ENCODE measurements around the gene MICAL3. TPM values are rescaled to one million over a fixed set of nuclear protein-coding genes. Genes with fewer than 3 reads are reported as not detected.

MICAL3 gene
- total RNA-seq, 3 donors from 2014 or later: 33.9 to 39.6 (median 35.1) TPM

GRCh38 chr22:17874231-17874905, 150.0 kb downstream of the MICAL3 start:
- Mint-ChIP-seq H3K36me3 (ENCODE audit: insufficient read depth) (peaks cover 17% of the 10 kb centered on the region), H3K9me3 (no peaks in the 10 kb centered on the region), H3K4me1 (ENCODE audit: low read depth) (no peaks in the 10 kb centered on the region), H3K27me3 (ENCODE audit: low read depth) (no peaks in the 10 kb centered on the region), H3K4me3 (no peak overlapping the region)
- DNase-seq (no peak), ATAC-seq (no peak)

DNA sequence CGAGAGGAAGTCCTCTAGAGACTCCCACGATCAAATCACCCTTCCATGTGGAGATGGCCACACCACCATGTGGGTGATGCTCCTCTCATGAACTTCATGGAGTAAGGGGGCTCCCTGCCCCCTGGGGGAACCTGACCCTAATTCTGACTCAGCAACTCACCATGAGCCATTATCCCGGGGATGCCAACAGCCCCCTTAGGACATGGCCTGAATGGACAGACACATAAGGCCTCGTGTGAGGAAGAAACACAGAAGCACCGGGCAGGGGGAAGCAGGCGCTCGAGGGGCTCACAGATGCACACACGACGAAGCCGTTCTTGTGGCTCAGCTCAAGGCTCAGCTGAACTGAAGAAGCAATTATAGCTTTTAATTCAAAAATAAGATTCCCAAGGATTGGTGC, 150.6 kb downstream of the MICAL3 start:
- no peak overlapping the region for H3K4me3 Mint-ChIP-seq
- no peak for ATAC-seq

DNA sequence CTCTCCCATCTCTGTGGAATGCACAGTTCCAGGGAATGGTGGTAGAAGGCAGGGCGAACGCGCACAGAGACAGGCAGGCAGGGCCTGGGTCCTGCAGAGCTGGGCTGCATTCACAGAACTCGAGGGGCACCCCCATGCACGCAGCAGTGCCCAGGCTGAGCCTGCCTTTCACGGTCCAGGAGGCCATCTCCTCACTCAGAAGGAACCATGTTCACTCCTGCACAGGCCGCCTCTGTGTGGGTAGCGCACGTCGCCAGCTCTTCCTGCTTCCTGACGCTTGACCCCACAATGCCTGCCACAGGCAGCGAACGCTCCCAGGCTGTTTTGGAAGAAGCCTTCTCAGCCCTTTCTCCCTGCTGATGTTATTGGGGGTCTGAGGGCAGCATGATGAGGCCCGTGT, 151.2 kb downstream of the MICAL3 start:
- ATAC-seq (no peak), DNase-seq (no peak)
- no peak overlapping the region for H3K4me3 Mint-ChIP-seq
- no peaks in the 10 kb centered on the region for H3K27me3 Mint-ChIP-seq (ENCODE audit: low read depth)
- H3K36me3 Mint-ChIP-seq (ENCODE audit: insufficient read depth): peaks cover 13% of the 10 kb centered on the region
- no peaks in the 10 kb centered on the region for H3K4me1 Mint-ChIP-seq (ENCODE audit: low read depth)
- H3K9me3 Mint-ChIP-seq: no peaks in the 10 kb centered on the region

More for the DNA sequence above, 150.6 kb downstream of the MICAL3 start:
- H3K9me3 Mint-ChIP-seq: no peaks in the 10 kb centered on the region
- H3K27me3 Mint-ChIP-seq (ENCODE audit: low read depth): no peaks in the 10 kb centered on the region
- H3K4me1 Mint-ChIP-seq (ENCODE audit: low read depth): no peaks in the 10 kb centered on the region
- H3K36me3 Mint-ChIP-seq (ENCODE audit: insufficient read depth): peaks cover 15% of the 10 kb centered on the region
- DNase-seq: no peak

DNA sequence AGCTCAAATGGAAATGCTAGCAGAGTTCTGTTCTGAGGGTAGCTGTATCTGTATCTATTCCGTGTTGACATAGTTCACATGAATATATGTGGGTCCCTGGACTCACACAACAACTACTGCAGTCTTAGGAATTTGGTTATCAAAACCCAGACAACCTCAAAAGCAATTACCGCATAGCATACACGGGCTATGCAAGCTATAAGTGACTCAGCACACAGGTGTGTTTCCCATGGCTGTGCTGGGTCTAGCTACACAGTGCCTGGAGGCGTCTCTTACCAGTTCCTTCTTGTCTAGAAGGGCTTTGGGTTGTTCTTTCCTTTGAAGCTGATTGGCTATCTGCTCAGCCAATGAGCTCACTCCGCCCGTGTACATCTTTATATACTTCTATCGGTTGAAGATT, 151.9 kb downstream of the MICAL3 start:
- H3K27me3 Mint-ChIP-seq (ENCODE audit: low read depth): no peaks in the 10 kb centered on the region
- peaks cover 13% of the 10 kb centered on the region for H3K36me3 Mint-ChIP-seq (ENCODE audit: insufficient read depth)
- ATAC-seq: no peak
- no peak for DNase-seq
- no peak overlapping the region for H3K4me3 Mint-ChIP-seq
- no peaks in the 10 kb centered on the region for H3K4me1 Mint-ChIP-seq (ENCODE audit: low read depth)
- H3K9me3 Mint-ChIP-seq: no peaks in the 10 kb centered on the region

- peaks cover 13% of the 10 kb centered on the region for H3K36me3 Mint-ChIP-seq (ENCODE audit: insufficient read depth)
- ATAC-seq (no peak), DNase-seq (no peak)
- H3K9me3 Mint-ChIP-seq: no peaks in the 10 kb centered on the region
- H3K27me3 Mint-ChIP-seq (ENCODE audit: low read depth): no peaks in the 10 kb centered on the region
- H3K4me1 Mint-ChIP-seq (ENCODE audit: low read depth): no peaks in the 10 kb centered on the region
- H3K4me3 Mint-ChIP-seq: no peak overlapping the region
Measured at GRCh38 chr22:17871726-17872458, 152.5 kb downstream of the MICAL3 start.

DNA sequence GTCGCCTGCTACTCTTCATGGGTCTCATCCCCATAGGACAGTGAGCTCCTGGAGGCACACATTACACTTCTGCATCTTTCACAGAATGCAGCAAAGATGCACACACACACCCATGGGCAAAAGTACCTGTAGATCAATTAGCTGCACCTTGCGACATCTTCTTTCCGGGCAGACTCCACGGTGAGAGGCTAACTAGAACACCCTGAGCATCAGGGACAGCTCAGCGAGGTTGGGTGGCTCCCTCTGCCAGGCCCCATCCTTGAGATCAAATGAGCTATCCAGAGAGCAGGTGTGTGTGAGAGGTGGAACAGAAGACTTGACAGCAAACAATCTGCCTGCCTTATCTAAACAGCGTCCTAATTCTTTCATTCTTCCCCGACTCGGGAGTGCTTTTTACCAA, 154.0 kb downstream of the MICAL3 start:
- no peaks in the 10 kb centered on the region for H3K27me3 Mint-ChIP-seq (ENCODE audit: low read depth)
- peaks cover 18% of the 10 kb centered on the region for H3K36me3 Mint-ChIP-seq (ENCODE audit: insufficient read depth)
- H3K4me1 Mint-ChIP-seq (ENCODE audit: low read depth): no peaks in the 10 kb centered on the region
- no peak for DNase-seq
- ATAC-seq: no peak
- H3K9me3 Mint-ChIP-seq: no peaks in the 10 kb centered on the region
- H3K4me3 Mint-ChIP-seq: no peak overlapping the region

DNA sequence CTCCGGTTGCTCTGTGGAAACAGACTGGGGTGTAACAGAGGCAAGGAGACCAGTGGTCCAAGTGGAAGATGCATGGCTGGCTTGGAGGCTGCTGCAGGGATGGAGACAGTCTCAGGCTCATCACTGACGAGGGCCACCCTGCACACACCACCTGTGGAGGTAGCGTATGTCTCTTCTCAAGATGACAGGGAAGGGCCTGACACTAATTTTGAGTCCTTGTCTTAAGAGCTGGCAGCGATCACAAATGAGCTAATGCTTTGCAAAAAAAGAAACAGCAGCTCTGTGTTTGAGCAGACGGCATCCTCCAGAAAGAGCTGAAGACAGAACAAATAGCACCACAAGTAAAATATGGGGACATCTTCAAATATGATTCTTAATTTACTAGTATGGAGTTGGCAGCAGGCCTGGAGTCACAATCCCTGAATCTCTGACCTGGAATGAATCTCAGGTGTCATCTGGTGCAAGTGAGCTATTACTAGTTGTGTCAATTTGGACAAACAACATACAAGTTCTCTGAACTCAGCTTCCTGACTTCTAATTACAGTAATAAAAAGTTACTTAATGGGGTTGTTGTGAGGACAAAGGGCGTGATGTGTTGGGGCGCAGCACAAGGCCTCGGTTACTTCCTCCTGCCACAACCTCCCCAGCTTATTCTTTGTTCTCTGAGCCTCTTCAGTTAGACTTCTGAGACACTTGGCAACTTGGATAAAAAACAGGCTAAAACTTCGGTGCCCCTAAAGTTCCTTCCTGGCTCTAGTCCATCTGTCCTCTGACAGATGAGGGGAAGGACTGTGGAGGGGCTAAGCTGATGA, 154.9 kb downstream of the MICAL3 start:
- Mint-ChIP-seq H3K36me3 (ENCODE audit: insufficient read depth) (peaks cover 18% of the 10 kb centered on the region), H3K4me3 (no peak overlapping the region), H3K9me3 (no peaks in the 10 kb centered on the region), H3K27me3 (ENCODE audit: low read depth) (no peaks in the 10 kb centered on the region), H3K4me1 (ENCODE audit: low read depth) (no peaks in the 10 kb centered on the region)
- DNase-seq (no peak), ATAC-seq (no peak)

- ATAC-seq: no peak
- Mint-ChIP-seq H3K9me3 (no peaks in the 10 kb centered on the region), H3K36me3 (ENCODE audit: insufficient read depth) (peaks cover 20% of the 10 kb centered on the region), H3K4me1 (ENCODE audit: low read depth) (no peaks in the 10 kb centered on the region), H3K27me3 (ENCODE audit: low read depth) (no peaks in the 10 kb centered on the region), H3K4me3 (no peak overlapping the region)
- DNase-seq: no peak
Measured at GRCh38 chr22:17868771-17869170, 155.6 kb downstream of the MICAL3 start.

GRCh38 chr22:17867160-17867785, 157.1 kb downstream of the MICAL3 start:
- peaks cover 18% of the 10 kb centered on the region for H3K36me3 Mint-ChIP-seq (ENCODE audit: insufficient read depth)
- H3K9me3 Mint-ChIP-seq: no peaks in the 10 kb centered on the region
- H3K27me3 Mint-ChIP-seq (ENCODE audit: low read depth): no peaks in the 10 kb centered on the region
- ATAC-seq (no peak), DNase-seq (no peak)
- no peak overlapping the region for H3K4me3 Mint-ChIP-seq
- H3K4me1 Mint-ChIP-seq (ENCODE audit: low read depth): no peaks in the 10 kb centered on the region

GRCh38 chr22:17866621-17867020, 157.7 kb downstream of the MICAL3 start:
- H3K36me3 Mint-ChIP-seq (ENCODE audit: insufficient read depth): peaks cover 18% of the 10 kb centered on the region
- no peak for ATAC-seq

GRCh38 chr22:17866127-17866526, 158.2 kb downstream of the MICAL3 start:
- DNase-seq: no peak
- Mint-ChIP-seq H3K4me1 (ENCODE audit: low read depth) (no peaks in the 10 kb centered on the region), H3K4me3 (no peak overlapping the region), H3K36me3 (ENCODE audit: insufficient read depth) (peaks cover 19% of the 10 kb centered on the region), H3K27me3 (ENCODE audit: low read depth) (no peaks in the 10 kb centered on the region), H3K9me3 (no peaks in the 10 kb centered on the region)
- ATAC-seq: no peak

More at GRCh38 chr22:17866621-17867020, 157.7 kb downstream of the MICAL3 start:
- H3K4me1 Mint-ChIP-seq (ENCODE audit: low read depth): no peaks in the 10 kb centered on the region
- H3K27me3 Mint-ChIP-seq (ENCODE audit: low read depth): no peaks in the 10 kb centered on the region
- H3K9me3 Mint-ChIP-seq: no peaks in the 10 kb centered on the region
- DNase-seq: no peak
- H3K4me3 Mint-ChIP-seq: no peak overlapping the region

- Mint-ChIP-seq H3K4me1 (ENCODE audit: low read depth) (no peaks in the 10 kb centered on the region), H3K36me3 (ENCODE audit: insufficient read depth) (peaks cover 19% of the 10 kb centered on the region), H3K9me3 (no peaks in the 10 kb centered on the region), H3K27me3 (ENCODE audit: low read depth) (no peaks in the 10 kb centered on the region), H3K4me3 (no peak overlapping the region)
- no peak for DNase-seq
- no peak for ATAC-seq
Measured at GRCh38 chr22:17865183-17866055, 158.9 kb downstream of the MICAL3 start.

DNA sequence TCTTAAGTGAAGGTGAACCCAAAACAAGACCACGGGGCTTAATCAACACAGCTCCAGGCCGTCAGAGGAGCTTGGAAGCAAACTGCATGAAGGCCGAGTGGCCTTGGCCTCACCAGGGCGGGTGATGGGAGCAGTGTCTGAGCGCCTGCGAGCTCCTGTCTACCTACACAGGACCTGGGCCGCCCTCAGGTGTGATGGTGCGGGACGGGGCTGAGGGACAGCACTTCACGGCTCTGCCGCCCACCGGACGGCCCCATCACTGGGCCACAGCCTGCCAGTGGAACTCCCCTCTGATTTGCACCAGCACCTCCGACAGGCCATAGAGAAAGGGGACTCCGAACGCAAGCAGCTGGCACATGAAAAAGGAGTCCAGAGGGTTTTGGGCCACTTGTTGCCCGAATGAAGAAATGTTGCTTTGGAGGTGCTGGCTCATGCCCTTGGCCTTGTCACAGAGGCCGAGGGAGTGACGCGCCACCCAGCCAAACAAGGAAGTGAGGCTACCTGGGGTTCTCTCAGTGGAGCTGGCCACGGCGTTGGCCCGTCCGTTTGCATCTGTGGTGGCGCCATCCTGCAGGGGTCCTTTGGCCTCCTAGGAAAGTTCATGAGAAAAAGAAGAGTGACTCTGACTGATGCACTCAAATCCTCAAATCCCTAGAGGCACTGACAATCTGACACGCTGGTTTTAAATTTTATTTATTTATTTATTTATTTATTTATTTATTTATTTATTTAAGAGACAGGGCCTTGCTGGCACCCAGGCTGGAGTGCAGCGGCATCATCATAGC, 159.8 kb downstream of the MICAL3 start:
- Mint-ChIP-seq H3K4me3 (no peak overlapping the region), H3K4me1 (ENCODE audit: low read depth) (no peaks in the 10 kb centered on the region), H3K36me3 (ENCODE audit: insufficient read depth) (peaks cover 16% of the 10 kb centered on the region), H3K9me3 (no peaks in the 10 kb centered on the region), H3K27me3 (ENCODE audit: low read depth) (no peaks in the 10 kb centered on the region)
- DNase-seq (no peak), ATAC-seq (no peak)
